ENCODE data around the gene APCDD1. TPM values are rescaled to one million over a fixed set of nuclear protein-coding genes. Genes with fewer than 3 reads are reported as not detected.

The APCDD1 gene
- total and polyA plus RNA-seq, 5 donors from 2014 or later = not detected

GRCh38 chr18:10519366-10519765 lies 64.9 kb downstream of the APCDD1 start:
- H3K36me3 Mint-ChIP-seq = no peaks in the 10 kb centered on the region
- Histone ChIP-seq H3K27ac (ENCODE audit: insufficient read depth, low read length, poor library complexity, severe bottlenecking) (no peak overlapping the region), H3K4me1 (ENCODE audit: control insufficient read depth, insufficient read depth, low read length, poor library complexity, severe bottlenecking) (peaks cover 6% of the 10 kb centered on the region), H3K36me3 (ENCODE audit: control insufficient read depth, insufficient read depth, low read length) (no peaks in the 10 kb centered on the region), H3K4me3 (ENCODE audit: low read depth, low read length) (no peak overlapping the region), H3K27me3 (ENCODE audit: control insufficient read depth, insufficient read depth, low read length) (peaks cover 23% of the 10 kb centered on the region), H3K9me3 (ENCODE audit: control insufficient read depth in 2 of 2, low read length in 2 of 2) (no peaks in the 10 kb centered on the region)
- H3K9me3 Mint-ChIP-seq = peaks cover 0 to 10% (median 2%) of the 10 kb centered on the region in 7 donors
- ATAC-seq (ENCODE audit: low read depth in 2 of 2) (no peak), DNase-seq (no peak)
- no peak overlapping the region for H3K4me3 Mint-ChIP-seq
- peaks cover 45% of the 10 kb centered on the region for H3K27me3 Mint-ChIP-seq
- no peak overlapping the region for H3K27ac Mint-ChIP-seq
- H3K4me1 Mint-ChIP-seq = peaks cover 0 to 10% (median 4%) of the 10 kb centered on the region in 4 donors

DNA sequence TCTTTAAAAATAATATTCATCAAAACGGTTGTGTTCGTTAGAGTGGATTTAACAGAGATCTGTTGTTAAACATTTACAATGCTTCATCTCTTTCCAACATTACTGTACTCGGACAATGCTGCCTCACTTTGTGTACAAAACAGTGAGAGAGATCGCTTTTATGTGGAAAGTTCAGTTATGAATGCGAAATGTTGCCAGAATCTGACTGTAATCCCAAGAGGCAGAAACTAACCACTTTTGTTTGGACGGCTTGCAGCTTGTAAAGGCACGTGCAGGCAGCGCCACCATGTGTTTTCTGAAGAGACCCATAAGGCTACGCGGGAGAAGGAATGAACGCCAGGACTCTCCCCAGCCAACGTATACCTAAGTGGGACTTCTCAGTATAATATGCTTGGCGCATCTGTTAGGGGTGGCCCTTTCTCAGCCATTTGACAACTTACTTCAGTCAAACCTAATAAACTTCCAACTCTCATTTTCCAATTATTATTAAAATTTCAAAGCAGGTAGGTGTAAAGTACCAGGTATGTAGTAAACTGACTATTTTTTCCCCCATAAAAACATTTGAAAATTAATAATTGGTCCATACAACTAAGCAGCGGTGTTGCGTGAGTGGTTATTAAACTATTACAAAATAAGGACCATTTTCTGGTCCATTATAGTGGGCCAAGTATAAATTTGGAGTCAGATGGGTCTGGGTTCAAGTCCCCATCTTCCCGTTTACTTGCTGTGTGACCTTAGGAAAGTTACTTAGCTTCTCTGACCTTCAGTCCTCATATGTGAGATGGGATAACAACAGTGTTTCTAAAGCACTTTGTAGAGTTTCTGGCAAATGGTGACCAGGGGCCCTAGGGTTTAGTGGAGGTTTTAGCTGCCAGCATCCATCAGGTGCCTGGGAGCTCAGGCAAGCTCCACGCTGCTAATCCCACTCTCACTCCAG lies 65.8 kb downstream of the APCDD1 start:
- peak; percentile 19 to 70 (median 41) for DNase-seq
- no peak overlapping the region for H3K4me3 Mint-ChIP-seq
- Histone ChIP-seq H3K9me3 (ENCODE audit: control insufficient read depth in 2 of 2, low read length in 2 of 2) (no peaks in the 10 kb centered on the region), H3K27me3 (ENCODE audit: control insufficient read depth, insufficient read depth, low read length) (peaks cover 20% of the 10 kb centered on the region), H3K4me3 (ENCODE audit: low read depth, low read length) (no peak overlapping the region), H3K27ac (ENCODE audit: insufficient read depth, low read length, poor library complexity, severe bottlenecking) (no peak overlapping the region), H3K4me1 (ENCODE audit: control insufficient read depth, insufficient read depth, low read length, poor library complexity, severe bottlenecking) (peaks cover 9% of the 10 kb centered on the region), H3K36me3 (ENCODE audit: control insufficient read depth, insufficient read depth, low read length) (no peaks in the 10 kb centered on the region)
- H3K36me3 Mint-ChIP-seq = no peaks in the 10 kb centered on the region
- peaks cover 7 to 19% (median 12%) of the 10 kb centered on the region in 4 donors for H3K4me1 Mint-ChIP-seq
- H3K9me3 Mint-ChIP-seq = peaks cover 0 to 10% (median 2%) of the 10 kb centered on the region in 7 donors
- peaks cover 42% of the 10 kb centered on the region for H3K27me3 Mint-ChIP-seq
- ATAC-seq (ENCODE audit: low read depth in 2 of 2) = peak; percentile 62 to 69
- no peak overlapping the region for H3K27ac Mint-ChIP-seq

DNA sequence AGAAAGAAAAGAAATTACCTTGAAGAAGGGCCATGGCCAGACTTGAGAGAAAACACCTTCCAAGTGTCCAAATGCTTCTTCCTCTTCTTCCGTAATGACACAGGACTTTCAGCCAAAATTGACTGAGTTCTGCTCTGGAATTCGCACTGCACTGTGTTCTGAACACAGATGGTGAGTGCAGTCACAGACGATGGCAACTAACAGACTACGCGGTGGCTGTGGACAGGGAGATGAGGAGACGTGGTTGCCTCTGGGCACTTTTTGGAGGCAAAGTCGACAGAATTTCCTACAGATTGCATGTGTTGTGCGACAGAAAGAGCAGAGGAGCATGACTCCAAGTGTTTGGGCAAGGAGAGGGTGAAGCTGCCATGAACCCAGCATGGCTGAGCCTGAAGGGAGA lies 67.1 kb downstream of the APCDD1 start:
- Histone ChIP-seq H3K27ac (ENCODE audit: insufficient read depth, low read length, poor library complexity, severe bottlenecking) (no peak overlapping the region), H3K4me3 (ENCODE audit: low read depth, low read length) (no peak overlapping the region), H3K9me3 (ENCODE audit: control insufficient read depth in 2 of 2, low read length in 2 of 2) (no peaks in the 10 kb centered on the region), H3K36me3 (ENCODE audit: control insufficient read depth, insufficient read depth, low read length) (no peaks in the 10 kb centered on the region), H3K4me1 (ENCODE audit: control insufficient read depth, insufficient read depth, low read length, poor library complexity, severe bottlenecking) (peaks cover 16% of the 10 kb centered on the region), H3K27me3 (ENCODE audit: control insufficient read depth, insufficient read depth, low read length) (peaks cover 15% of the 10 kb centered on the region)
- H3K27ac Mint-ChIP-seq = no peak overlapping the region
- peaks cover 7 to 26% (median 18%) of the 10 kb centered on the region in 4 donors for H3K4me1 Mint-ChIP-seq
- peaks cover 0 to 7% (median 0%) of the 10 kb centered on the region in 7 donors for H3K9me3 Mint-ChIP-seq
- H3K27me3 Mint-ChIP-seq = peaks cover 43% of the 10 kb centered on the region
- no peaks in the 10 kb centered on the region for H3K36me3 Mint-ChIP-seq
- H3K4me3 Mint-ChIP-seq = peak overlapping the region in 1 of 4 donors; percentile 59
- no peak for ATAC-seq (ENCODE audit: low read depth in 2 of 2)
- DNase-seq = no peak

- peaks cover 38% of the 10 kb centered on the region for H3K27me3 Mint-ChIP-seq
- Histone ChIP-seq H3K27me3 (ENCODE audit: control insufficient read depth, insufficient read depth, low read length) (peaks cover 12% of the 10 kb centered on the region), H3K4me3 (ENCODE audit: low read depth, low read length) (no peak overlapping the region), H3K4me1 (ENCODE audit: control insufficient read depth, insufficient read depth, low read length, poor library complexity, severe bottlenecking) (peaks cover 26% of the 10 kb centered on the region), H3K9me3 (ENCODE audit: control insufficient read depth in 2 of 2, low read length in 2 of 2) (no peaks in the 10 kb centered on the region), H3K36me3 (ENCODE audit: control insufficient read depth, insufficient read depth, low read length) (no peaks in the 10 kb centered on the region), H3K27ac (ENCODE audit: insufficient read depth, low read length, poor library complexity, severe bottlenecking) (no peak overlapping the region)
- ATAC-seq (ENCODE audit: low read depth in 2 of 2) = no peak
- no peaks in the 10 kb centered on the region for H3K36me3 Mint-ChIP-seq
- peak overlapping the region in 1 of 3 donors; percentile 26 for H3K27ac Mint-ChIP-seq
- H3K4me3 Mint-ChIP-seq = no peak overlapping the region
- peaks cover 12 to 35% (median 25%) of the 10 kb centered on the region in 4 donors for H3K4me1 Mint-ChIP-seq
- DNase-seq = no peak
- peaks cover 0 to 2% (median 0%) of the 10 kb centered on the region in 7 donors for H3K9me3 Mint-ChIP-seq
These were observed 68.1 kb downstream of the APCDD1 start for GRCh38 chr18:10522574-10522973.

DNA sequence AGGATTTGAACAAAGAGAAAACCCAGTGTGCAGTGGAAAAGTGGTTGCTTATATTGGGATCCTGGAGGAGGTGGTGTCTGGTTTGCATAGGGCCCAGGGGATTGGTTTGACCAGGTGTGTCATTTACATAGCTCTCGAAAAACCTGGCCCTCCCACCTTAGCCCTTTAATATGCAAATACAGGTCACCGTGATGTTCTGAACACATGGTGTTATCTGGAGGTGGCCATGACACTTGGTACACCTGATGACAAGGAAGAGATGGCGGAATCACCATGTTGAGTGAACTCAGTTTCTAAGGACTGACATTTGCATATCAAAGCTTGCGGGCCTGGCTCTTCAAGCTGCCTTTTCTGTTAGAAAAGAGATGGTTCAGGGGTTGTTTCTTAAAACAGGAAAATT lies 69.1 kb downstream of the APCDD1 start:
- Mint-ChIP-seq H3K9me3 (peaks cover 0 to 2% (median 0%) of the 10 kb centered on the region in 7 donors), H3K27ac (no peak overlapping the region), H3K27me3 (peaks cover 29% of the 10 kb centered on the region), H3K36me3 (no peaks in the 10 kb centered on the region), H3K4me3 (peak overlapping the region in 1 of 4 donors; percentile 100), H3K4me1 (peaks cover 12 to 43% (median 33%) of the 10 kb centered on the region in 4 donors)
- DNase-seq = no peak
- Histone ChIP-seq H3K27ac (ENCODE audit: insufficient read depth, low read length, poor library complexity, severe bottlenecking) (no peak overlapping the region), H3K9me3 (ENCODE audit: control insufficient read depth in 2 of 2, low read length in 2 of 2) (no peaks in the 10 kb centered on the region), H3K4me1 (ENCODE audit: control insufficient read depth, insufficient read depth, low read length, poor library complexity, severe bottlenecking) (peaks cover 35% of the 10 kb centered on the region), H3K4me3 (ENCODE audit: low read depth, low read length) (no peak overlapping the region), H3K27me3 (ENCODE audit: control insufficient read depth, insufficient read depth, low read length) (peaks cover 12% of the 10 kb centered on the region), H3K36me3 (ENCODE audit: control insufficient read depth, insufficient read depth, low read length) (no peaks in the 10 kb centered on the region)
- no peak for ATAC-seq (ENCODE audit: low read depth in 2 of 2)

DNA sequence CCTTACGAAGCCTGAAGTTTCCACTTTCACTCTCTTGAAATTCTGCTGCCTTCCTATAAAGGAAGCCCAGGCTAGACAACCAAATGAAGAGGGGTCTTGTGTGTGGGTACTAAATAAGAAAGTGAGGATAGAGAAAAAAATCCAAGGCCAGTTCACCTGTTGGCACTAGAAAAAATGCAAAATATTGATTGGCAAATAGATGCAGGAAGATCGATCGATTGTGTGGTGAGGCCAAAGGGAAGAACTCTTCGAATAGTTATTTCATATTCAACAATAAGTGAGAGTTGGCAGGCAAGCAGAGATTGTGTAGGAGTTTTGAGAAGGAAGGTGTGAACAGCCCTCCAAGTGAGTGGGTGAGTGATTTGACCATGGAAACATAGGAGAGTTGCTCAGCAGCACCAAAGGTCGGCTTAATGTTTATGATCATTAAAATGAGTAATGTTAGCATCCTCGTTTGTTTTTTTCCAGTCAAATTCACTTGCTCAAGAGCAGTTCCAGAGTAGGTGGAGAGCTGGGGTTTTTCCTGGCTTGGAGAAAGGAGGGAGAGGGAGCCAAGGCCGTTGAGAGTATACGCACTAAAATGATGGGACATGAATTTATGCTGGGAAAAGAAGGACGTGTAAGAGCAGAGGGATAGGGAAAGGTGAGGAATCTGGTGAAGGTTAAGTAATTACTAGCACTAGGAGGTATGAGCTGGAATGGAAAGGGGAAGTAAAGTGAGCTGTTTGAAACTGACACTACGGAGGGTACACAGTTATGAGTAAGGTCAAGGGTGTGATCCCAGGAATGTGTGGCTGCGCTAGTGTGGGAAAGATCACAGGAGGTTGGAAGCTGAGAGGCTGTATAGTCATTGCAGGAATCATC lies 70.3 kb downstream of the APCDD1 start:
- Histone ChIP-seq H3K4me3 (ENCODE audit: low read depth, low read length) (peak overlapping the region; percentile 87), H3K27ac (ENCODE audit: insufficient read depth, low read length, poor library complexity, severe bottlenecking) (peak overlapping the region; percentile 85), H3K4me1 (ENCODE audit: control insufficient read depth, insufficient read depth, low read length, poor library complexity, severe bottlenecking) (peaks cover 37% of the 10 kb centered on the region), H3K27me3 (ENCODE audit: control insufficient read depth, insufficient read depth, low read length) (peaks cover 3% of the 10 kb centered on the region), H3K36me3 (ENCODE audit: control insufficient read depth, insufficient read depth, low read length) (no peaks in the 10 kb centered on the region), H3K9me3 (ENCODE audit: control insufficient read depth in 2 of 2, low read length in 2 of 2) (no peaks in the 10 kb centered on the region)
- ATAC-seq (ENCODE audit: low read depth in 2 of 2) (no peak), DNase-seq (no peak)
- Mint-ChIP-seq H3K27me3 (peaks cover 17% of the 10 kb centered on the region), H3K27ac (peak overlapping the region in 2 of 3 donors; percentile 95 to 96), H3K4me3 (peak overlapping the region; percentile 95 to 100 (median 97)), H3K9me3 (peaks cover 0 to 2% (median 0%) of the 10 kb centered on the region in 7 donors), H3K36me3 (no peaks in the 10 kb centered on the region), H3K4me1 (peaks cover 21 to 54% (median 38%) of the 10 kb centered on the region in 4 donors)

DNA sequence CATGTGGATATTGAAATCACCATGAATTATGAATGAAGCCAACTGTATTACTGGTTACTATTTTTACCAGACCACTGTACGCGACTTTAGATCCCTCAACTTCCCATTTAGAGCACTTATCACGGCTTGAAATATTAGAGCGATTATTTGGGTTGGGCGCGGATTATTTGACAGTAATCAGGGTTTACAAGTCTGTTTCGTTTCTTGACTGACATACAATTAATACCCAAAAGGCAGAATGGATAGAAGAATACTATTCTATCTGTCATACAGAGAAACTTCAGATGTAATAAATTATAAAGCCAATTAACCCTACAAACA lies 70.9 kb downstream of the APCDD1 start:
- Mint-ChIP-seq H3K4me1 (peaks cover 24 to 54% (median 41%) of the 10 kb centered on the region in 4 donors), H3K4me3 (peak overlapping the region; percentile 95 to 100 (median 97)), H3K36me3 (no peaks in the 10 kb centered on the region), H3K9me3 (peaks cover 0 to 2% (median 0%) of the 10 kb centered on the region in 7 donors), H3K27ac (peak overlapping the region; percentile 94 to 96 (median 95)), H3K27me3 (peaks cover 11% of the 10 kb centered on the region)
- ATAC-seq (ENCODE audit: low read depth in 2 of 2) (no peak), DNase-seq (no peak)
- H3K36me3 ChIP-seq (ENCODE audit: control insufficient read depth, insufficient read depth, low read length) = no peaks in the 10 kb centered on the region
- peaks cover 37% of the 10 kb centered on the region for H3K4me1 ChIP-seq (ENCODE audit: control insufficient read depth, insufficient read depth, low read length, poor library complexity, severe bottlenecking)
- H3K9me3 ChIP-seq (ENCODE audit: control insufficient read depth in 2 of 2, low read length in 2 of 2) = no peaks in the 10 kb centered on the region
- H3K27ac ChIP-seq (ENCODE audit: insufficient read depth, low read length, poor library complexity, severe bottlenecking) = peak overlapping the region; percentile 85
- H3K27me3 ChIP-seq (ENCODE audit: control insufficient read depth, insufficient read depth, low read length) = no peaks in the 10 kb centered on the region
- peak overlapping the region; percentile 87 for H3K4me3 ChIP-seq (ENCODE audit: low read depth, low read length)
